ENCODE data around the gene AZGP1.

DNA sequence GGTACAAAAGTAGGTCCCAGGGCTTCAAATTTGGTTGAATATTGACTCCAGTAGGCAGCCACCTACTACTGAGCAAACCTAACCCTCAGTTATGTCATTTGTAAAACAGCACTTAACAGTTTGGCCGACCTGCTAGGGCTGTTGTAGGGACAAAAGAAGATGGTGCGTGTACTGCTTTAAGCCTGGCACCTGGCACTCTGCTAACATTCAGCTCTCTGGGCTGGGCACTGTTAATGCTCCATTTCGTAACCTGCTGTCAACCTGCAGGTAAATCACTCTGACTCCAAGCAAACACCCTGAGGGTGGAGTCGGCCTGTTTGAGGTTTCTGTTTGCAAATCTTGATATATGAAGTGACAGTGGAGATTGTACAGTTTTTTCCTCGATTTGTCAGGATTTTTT lies 46.8 kb upstream of the AZGP1 start:
- TF ChIP-seq, protein P1, sequence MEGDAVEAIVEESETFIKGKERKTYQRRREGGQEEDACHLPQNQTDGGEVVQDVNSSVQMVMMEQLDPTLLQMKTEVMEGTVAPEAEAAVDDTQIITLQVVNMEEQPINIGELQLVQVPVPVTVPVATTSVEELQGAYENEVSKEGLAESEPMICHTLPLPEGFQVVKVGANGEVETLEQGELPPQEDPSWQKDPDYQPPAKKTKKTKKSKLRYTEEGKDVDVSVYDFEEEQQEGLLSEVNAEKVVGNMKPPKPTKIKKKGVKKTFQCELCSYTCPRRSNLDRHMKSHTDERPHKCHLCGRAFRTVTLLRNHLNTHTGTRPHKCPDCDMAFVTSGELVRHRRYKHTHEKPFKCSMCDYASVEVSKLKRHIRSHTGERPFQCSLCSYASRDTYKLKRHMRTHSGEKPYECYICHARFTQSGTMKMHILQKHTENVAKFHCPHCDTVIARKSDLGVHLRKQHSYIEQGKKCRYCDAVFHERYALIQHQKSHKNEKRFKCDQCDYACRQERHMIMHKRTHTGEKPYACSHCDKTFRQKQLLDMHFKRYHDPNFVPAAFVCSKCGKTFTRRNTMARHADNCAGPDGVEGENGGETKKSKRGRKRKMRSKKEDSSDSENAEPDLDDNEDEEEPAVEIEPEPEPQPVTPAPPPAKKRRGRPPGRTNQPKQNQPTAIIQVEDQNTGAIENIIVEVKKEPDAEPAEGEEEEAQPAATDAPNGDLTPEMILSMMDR (IDR thresholded peaks at IDR 0.05), result no peak
- TF ChIP-seq POLR2A (IDR thresholded peaks at IDR 0.05), result no peak
